Neural progenitor cell (in vitro differentiated cells): ENCODE results near the gene BAIAP2.

Experiments used
- EZH2 ChIP-seq: fragments of 200-600 bp; sonication (generic); IDR thresholded peaks from 2 replicates; pipeline ENCODE4 v1.6.1; 2017; ENCODE audit warnings: antibody characterized with exemption, mild to moderate bottlenecking, moderate library complexity
- TF ChIP-seq, protein P1 (sequence below): fragments of 200-600 bp; sonication (generic); IDR thresholded peaks from 2 replicates; pipeline ENCODE4 v1.5.1; 2017; ENCODE audit warnings: antibody characterized with exemption, mild to moderate bottlenecking

DNA sequence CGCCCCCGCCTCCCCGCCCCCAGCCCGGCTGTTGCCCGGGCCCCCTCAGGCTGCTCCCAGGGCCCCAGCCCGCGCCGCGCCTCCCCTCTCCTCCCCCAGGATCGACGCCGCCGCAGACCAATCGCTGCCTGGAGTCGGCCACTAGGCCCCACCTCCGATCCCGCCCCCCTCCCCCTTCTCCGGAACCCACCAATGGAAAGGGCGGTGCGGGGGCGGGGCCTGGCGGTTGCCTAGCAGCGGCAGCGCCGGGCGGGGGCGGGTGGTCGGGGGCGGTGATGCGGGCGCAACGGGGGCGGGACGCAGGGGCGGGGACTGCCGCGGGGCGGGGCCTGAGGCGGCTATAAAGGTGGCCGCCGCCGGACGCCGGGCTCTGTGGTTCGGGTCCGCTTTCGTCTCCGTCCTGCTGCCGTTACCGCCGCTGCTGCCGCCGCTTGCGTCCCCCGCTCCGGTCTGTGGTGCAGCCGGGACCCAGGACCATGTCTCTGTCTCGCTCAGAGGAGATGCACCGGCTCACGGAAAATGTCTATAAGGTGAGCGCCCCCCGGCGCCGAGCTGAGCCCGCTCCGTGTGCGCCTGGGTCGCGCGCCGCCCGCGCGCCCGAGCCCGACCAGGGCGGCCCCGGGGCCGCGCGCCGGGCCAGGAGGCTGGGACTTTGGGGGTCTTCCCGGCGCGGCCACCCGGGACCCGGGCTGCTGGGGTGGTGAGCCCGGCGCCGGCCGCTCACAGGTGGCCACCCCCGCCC is at the start of gene BAIAP2:
- TF ChIP-seq, protein P1, sequence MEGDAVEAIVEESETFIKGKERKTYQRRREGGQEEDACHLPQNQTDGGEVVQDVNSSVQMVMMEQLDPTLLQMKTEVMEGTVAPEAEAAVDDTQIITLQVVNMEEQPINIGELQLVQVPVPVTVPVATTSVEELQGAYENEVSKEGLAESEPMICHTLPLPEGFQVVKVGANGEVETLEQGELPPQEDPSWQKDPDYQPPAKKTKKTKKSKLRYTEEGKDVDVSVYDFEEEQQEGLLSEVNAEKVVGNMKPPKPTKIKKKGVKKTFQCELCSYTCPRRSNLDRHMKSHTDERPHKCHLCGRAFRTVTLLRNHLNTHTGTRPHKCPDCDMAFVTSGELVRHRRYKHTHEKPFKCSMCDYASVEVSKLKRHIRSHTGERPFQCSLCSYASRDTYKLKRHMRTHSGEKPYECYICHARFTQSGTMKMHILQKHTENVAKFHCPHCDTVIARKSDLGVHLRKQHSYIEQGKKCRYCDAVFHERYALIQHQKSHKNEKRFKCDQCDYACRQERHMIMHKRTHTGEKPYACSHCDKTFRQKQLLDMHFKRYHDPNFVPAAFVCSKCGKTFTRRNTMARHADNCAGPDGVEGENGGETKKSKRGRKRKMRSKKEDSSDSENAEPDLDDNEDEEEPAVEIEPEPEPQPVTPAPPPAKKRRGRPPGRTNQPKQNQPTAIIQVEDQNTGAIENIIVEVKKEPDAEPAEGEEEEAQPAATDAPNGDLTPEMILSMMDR = peak; percentile 31
- TF ChIP-seq EZH2 = no peak
